Dermis blood vessel endothelial cell (primary cell): Measurements from ENCODE around the gene PCDHA1. TPM values are rescaled to one million over a fixed set of nuclear protein-coding genes. Genes with fewer than 3 reads are reported as not detected.
"Not testable (repeated sequence)": the region's sequence is repeated elsewhere in the genome, so short reads cannot be mapped to it uniquely, and the experiment has no call there.

Experiments used
- DNase-seq: peaks from one replicate; pipeline ENCODE4 v3.0.0; 2010
- total RNA-seq: library from RNA; depleted of rRNA; stranded (reverse); fragments of >200 nt; gene quantifications from 2 replicates; pipeline ENCODE4 v1.2.3, GENCODE V29; 2014

The PCDHA1 gene
- total RNA-seq, 1 donor from 2014 or later, result 0.17 TPM

DNA sequence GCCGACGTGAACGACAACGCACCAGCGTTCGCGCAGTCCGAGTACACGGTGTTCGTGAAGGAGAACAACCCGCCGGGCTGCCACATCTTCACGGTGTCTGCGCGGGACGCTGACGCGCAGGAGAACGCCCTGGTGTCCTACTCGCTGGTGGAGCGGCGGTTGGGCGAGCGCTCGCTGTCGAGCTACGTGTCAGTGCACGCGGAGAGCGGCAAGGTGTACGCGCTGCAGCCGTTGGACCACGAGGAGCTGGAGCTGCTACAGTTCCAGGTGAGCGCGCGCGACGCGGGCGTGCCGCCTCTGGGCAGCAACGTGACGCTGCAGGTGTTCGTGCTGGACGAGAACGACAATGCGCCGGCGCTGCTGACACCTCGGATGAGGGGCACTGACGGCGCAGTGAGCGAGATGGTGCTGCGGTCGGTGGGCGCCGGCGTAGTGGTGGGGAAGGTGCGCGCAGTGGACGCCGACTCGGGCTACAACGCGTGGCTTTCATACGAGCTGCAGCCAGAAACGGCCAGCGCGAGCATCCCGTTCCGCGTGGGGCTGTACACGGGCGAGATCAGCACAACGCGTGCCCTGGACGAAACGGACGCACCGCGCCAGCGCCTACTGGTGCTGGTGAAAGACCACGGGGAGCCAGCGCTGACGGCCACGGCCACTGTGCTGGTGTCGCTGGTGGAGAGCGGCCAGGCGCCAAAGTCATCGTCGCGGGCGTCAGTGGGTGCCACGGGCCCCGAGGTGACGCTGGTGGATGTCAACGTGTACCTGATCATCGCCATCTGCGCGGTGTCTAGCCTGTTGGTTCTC lies 64.1 kb downstream of the PCDHA1 start:
- not testable (repeated sequence) for DNase-seq

DNA sequence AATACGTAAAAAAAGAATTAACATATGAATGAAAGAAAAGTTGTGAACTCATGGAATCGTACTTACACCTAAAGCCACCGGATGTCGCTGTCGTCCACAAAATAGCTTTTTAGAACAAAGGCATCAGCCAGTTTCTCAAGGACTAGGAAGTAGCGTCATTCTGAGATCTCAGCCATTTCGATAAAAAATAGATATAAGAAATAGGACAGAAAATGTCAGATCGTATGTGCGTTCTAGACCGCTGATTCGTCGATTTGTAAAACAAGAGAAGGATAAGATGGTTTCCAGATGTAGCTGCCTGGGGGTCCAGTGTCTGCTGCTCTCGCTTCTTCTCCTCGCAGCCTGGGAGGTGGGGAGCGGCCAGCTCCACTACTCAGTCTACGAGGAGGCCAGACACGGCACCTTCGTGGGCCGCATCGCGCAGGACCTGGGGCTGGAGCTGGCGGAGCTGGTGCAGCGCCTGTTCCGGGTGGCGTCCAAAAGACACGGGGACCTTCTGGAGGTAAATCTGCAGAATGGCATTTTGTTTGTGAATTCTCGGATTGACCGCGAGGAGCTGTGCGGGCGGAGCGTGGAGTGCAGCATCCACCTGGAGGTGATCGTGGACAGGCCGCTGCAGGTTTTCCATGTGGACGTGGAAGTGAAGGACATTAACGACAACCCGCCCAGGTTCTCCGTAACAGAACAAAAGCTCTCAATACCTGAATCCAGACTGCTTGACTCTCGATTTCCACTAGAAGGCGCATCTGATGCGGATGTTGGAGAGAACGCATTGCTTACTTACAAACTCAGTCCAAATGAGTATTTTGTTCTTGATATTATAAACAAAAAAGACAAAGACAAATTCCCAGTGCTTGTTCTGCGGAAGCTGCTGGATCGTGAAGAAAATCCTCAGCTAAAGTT lies 70.1 kb downstream of the PCDHA1 start, which contains the start of gene PCDHA10:
Gene PCDHA10, plus strand, starts transcription at position 126 of the 903 bp plus-strand sequence. Its CDS starts 152 bp downstream, at position 278.
- DNase-seq, result peak; percentile 27

DNA sequence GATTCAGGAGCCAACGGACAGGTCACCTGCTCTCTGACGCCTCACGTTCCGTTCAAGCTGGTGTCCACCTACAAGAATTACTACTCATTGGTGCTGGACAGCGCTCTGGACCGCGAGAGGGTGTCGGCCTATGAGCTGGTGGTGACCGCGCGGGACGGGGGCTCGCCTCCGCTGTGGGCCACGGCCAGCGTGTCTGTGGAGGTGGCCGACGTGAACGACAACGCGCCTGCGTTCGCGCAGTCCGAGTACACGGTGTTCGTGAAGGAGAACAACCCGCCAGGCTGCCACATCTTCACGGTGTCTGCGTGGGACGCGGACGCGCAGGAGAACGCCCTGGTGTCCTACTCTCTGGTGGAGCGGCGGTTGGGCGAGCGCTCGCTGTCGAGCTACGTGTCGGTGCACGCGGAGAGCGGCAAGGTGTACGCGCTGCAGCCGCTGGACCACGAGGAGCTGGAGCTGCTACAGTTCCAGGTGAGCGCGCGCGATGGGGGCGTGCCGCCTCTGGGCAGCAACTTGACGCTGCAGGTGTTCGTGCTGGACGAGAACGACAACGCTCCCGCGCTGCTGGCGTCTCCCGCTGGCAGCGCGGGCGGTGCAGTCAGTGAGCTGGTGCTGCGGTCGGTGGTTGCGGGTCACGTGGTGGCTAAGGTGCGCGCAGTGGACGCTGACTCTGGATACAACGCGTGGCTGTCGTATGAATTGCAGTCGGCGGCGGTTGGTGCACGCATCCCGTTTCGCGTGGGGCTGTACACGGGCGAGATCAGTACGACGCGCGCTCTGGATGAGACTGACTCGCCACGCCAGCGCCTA lies 71.4 kb downstream of the PCDHA1 start:
- no peak for DNase-seq

DNA sequence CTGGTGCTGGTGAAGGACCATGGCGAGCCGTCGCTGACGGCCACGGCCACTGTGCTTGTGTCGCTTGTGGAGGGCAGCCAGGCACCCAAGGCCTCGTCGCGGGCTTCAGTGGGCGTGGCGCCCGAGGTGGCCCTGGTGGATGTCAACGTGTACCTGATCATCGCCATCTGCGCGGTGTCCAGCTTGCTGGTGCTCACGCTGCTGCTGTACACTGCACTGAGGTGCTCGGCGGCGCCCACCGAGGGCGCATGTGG lies 72.0 kb downstream of the PCDHA1 start:
- no peak for DNase-seq

DNA sequence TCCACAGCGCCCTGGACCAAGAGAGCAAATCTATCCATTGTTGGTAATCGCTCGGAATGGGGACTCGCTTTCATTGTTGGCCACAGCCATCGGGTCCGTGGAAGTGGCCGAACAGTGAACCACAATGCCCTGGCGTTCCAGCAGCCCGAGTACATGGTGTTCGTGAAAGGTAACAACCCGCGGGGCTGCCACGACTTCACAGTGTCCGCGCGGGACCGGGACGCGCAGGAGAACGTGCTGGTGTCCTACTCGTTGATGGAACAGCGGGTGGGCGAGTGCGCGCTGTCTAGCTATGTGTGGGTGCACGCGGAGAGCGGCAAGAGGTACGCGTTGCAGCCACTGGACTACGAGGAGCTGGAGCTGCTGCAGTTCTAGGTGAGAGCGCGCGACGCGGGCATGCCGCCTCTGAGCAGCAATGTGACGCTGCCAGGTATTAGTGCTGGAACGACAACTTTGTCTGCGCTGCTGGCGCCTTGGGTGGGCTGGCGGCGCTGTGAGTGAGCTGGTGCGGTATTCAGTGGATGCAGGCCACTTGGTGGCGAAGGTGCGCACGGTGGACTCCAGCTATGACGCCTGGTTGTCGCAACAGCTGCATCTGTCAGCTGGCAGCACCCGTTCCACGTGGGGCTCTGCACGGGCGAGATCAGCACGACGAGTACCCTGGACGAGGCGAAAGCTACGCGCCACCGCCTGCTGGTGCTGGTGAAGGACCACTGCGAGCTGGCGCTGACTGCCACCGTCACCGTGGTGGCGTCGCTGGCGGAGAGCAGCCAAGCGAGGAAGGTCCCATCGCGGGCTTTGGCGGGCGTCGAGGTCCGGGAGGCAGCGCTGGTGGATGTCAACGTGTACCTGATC lies 76.7 kb downstream of the PCDHA1 start:
- no peak for DNase-seq

DNA sequence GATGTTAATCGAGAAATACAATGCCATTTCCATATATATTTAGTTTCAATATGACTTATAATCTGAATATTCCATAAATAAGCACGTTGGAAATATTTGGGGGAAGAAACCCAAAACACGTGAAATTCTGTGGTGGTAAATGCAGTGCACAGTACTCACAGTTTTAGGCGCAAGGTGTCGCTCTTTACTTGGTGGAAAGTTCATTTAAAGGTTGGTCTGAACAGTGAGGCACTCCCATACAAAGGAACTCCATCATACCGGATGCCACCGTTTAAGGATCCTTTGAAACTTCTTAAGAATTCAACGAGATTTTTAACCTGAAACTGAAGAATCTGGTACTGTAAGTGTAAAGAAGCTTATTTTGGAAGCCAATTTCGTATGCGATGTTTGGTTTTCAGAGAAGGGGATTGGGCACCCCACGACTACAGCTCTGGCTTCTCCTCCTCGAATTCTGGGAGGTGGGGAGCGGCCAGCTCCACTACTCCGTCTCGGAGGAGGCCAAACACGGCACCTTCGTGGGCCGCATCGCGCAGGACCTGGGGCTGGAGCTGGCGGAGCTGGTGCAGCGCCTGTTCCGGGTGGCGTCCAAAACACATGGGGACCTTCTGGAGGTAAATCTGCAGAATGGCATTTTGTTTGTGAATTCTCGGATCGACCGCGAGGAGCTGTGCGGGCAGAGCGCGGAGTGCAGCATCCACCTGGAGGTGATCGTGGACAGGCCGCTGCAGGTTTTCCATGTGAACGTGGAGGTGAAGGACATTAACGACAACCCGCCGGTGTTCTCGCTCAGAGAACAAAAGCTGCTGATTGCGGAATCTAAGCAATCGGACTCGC lies 83.0 kb downstream of the PCDHA1 start, which contains the start of gene PCDHA11:
Gene PCDHA11, plus strand, starts transcription at position 237 of the 834 bp plus-strand sequence. Its CDS starts 147 bp downstream, at position 384.
- DNase-seq, result peak; percentile 22

DNA sequence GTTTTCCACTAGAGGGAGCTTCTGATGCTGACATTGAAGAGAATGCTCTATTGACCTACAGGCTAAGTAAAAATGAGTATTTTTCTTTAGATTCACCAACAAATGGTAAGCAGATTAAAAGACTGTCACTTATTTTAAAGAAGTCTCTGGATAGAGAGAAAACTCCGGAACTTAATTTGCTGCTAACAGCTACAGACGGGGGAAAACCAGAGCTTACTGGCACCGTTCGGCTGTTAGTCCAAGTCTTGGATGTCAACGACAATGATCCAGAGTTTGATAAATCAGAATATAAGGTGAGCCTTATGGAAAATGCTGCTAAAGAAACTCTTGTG lies 83.6 kb downstream of the PCDHA1 start:
- DNase-seq, result peak; percentile 5

DNA sequence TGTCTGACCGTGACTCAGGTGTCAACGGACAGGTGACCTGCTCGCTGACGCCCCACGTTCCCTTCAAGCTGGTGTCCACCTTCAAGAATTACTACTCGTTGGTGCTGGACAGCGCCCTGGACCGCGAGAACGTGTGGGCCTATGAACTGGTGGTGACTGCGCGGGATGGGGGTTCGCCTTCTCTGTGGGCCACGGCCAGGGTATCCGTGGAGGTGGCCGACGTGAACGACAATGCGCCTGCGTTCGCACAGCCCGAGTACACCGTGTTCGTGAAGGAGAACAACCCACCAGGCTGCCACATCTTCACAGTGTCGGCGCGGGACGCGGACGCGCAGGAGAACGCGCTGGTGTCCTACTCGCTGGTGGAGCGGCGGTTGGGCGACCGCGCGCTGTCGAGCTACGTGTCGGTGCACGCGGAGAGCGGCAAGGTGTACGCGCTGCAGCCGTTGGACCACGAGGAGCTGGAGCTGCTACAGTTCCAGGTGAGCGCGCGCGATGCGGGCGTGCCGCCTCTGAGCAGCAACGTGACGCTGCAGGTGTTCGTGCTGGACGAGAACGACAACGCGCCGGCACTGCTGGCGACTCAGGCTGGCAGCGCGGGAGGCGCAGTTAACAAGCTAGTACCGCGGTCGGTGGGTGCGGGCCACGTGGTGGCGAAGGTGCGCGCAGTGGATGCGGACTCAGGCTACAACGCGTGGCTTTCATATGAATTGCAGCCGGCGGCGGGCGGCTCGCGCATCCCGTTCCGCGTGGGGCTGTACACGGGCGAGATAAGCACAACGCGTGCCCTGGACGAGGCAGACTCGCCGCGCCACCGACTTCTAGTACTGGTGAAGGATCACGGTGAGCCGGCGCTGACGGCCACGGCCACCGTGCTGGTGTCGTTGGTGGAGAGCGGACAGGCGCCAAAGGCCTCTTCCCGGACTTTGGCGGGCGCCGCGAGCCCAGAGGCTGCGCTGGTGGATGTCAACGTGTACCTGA lies 84.6 kb downstream of the PCDHA1 start:
- no peak for DNase-seq

DNA sequence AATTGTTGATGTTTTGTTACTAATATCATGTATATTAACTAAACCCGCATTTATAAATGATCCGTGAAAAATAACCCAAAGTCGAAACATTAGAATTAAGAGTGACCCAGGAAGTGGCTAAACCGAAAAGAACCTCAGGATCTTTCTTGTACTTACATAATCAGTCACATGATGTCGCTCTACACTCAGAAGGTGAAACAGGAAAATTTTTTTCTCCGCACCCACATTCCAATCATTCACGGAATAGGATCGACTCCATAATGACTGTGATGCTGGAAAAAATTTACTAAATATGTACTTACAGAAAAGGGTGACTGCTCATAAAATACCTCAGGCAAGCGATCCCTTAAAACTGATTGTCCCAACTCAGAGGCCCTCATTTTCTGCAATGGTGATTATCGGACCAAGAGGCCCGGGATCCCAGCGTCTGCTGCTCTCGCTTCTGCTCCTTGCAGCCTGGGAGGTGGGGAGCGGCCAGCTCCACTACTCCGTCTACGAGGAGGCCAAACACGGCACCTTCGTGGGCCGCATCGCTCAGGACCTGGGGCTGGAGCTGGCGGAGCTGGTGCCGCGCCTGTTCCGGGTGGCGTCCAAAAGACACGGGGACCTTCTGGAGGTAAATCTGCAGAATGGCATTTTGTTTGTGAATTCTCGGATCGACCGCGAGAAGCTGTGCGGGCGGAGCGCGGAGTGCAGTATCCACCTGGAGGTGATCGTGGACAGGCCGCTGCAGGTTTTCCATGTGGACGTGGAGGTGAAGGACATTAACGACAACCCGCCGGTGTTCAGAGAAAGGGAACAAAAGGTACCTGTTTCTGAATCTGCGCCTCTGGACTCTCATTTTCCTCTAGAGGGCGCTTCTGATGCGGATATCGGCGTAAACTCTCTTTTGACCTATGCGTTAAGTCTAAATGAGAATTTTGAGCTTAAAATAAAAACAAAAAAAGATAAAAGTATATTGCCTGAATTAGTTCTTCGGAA lies 89.4 kb downstream of the PCDHA1 start, which contains the start of gene PCDHA12:
Gene PCDHA12, plus strand, starts transcription at position 224 of the 981 bp plus-strand sequence. Its CDS starts 165 bp downstream, at position 389.
- DNase-seq, result no peak

DNA sequence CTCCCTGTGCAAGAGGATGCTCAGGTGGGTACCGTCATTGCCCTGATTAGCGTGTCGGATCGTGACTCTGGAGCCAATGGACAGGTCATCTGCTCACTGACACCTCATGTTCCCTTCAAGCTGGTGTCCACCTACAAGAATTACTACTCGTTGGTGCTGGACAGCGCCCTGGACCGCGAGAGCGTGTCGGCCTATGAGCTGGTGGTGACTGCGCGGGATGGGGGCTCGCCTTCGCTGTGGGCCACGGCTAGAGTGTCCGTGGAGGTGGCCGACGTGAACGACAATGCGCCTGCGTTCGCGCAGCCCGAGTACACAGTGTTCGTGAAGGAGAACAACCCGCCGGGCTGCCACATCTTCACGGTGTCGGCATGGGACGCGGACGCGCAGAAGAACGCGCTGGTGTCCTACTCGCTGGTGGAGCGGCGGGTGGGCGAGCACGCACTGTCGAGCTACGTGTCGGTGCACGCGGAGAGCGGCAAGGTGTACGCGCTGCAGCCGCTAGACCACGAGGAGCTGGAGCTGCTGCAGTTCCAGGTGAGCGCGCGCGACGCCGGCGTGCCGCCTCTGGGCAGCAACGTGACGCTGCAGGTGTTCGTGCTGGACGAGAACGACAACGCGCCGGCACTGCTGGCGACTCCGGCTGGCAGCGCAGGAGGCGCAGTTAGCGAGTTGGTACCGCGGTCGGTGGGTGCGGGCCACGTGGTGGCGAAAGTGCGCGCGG lies 90.8 kb downstream of the PCDHA1 start:
- DNase-seq, result not testable (repeated sequence)

DNA sequence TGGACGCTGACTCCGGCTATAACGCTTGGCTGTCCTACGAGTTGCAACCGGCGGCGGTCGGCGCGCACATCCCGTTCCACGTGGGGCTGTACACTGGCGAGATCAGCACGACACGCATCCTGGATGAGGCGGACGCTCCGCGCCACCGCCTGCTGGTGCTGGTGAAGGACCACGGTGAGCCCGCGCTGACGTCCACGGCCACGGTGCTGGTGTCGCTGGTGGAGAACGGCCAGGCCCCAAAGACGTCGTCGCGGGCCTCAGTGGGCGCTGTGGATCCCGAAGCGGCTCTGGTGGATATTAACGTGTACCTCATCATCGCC lies 91.3 kb downstream of the PCDHA1 start:
- no peak for DNase-seq

DNA sequence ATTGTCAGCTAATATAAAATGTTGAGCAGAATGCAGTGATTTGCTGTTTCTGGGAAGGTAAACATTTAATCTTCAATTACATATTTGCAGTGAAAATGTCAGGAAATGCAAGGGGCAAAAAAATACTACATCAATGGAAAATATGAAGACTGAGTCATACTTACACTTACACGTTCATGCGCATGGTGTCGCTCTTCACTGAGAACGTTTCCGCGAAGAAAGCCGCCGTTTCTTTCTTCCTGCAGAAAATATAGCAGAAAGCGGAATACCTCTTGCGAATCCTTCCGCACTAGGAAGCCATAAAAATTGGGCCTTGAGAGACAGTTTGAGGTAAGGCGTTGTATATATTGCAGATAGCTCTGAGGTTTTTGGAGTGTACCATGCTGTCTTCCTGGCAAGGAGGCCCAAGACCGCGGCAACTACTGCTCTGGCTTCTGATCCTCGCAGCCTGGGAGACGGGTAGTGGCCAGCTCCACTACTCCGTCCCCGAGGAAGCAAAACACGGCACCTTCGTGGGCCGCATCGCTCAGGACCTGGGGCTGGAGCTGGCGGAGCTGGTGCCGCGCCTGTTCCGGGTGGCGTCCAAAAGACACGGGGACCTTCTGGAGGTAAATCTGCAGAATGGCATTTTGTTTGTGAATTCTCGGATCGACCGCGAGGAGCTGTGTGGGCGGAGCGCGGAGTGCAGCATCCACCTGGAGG lies 96.1 kb downstream of the PCDHA1 start, which contains the start of gene PCDHA13:
Gene PCDHA13, plus strand, starts transcription at position 236 of the 702 bp plus-strand sequence. Its CDS starts 145 bp downstream, at position 381.
- DNase-seq, result peak; percentile 5

DNA sequence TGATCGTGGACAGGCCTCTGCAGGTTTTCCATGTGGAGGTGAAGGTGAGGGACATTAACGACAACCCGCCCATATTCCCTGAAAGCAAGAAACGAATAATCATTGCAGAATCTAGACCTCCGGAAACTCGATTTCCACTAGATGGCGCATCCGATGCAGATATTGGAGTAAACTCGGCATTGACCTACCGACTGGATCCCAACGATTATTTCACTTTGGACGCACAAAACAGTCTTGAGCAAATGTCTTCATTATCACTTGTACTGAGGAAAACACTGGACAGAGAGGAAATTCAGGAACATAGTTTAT lies 96.6 kb downstream of the PCDHA1 start:
- no peak for DNase-seq

DNA sequence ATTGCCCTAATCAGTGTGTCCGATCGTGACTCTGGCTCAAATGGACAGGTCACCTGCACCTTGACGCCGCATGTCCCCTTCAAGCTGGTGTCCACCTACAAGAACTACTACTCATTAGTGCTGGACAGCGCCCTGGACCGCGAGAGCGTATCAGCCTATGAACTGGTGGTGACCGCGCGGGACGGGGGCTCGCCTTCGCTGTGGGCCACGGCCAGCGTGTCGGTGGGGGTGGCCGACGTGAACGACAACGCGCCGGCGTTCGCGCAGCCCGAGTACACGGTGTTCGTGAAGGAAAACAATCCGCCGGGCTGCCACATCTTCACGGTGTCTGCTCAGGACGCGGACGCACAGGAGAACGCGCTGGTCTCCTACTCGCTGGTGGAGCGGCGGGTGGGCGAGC lies 97.4 kb downstream of the PCDHA1 start:
- no peak for DNase-seq

DNA sequence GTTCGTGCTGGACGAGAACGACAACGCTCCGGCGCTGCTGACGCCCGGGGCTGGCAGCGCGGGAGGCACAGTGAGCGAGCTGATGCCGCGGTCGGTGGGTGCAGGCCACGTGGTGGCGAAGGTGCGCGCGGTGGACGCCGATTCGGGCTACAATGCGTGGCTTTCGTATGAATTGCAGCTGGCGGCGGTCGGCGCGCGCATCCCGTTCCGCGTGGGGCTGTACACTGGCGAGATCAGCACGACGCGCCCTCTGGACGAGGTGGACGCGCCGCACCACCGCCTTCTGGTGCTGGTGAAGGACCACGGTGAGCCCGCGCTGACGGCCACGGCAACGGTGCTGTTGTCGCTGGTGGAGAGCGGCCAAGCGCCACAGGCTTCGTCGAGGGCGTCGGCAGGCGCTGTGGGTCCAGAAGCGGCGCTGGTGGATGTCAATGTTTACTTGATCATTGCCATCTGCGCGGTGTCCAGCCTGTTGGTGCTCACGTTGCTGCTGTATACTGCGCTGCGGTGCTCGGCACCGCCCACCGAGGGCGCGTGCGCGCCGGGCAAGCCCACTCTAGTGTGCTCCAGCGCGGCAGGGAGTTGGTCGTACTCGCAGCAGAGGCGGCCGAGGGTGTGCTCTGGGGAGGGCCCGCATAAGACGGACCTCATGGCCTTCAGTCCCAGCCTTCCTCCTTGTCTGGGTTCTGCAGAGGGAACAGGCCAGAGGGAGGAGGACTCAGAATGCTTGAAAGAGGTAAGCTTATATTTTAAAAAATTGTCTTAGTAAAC lies 98.2 kb downstream of the PCDHA1 start:
- DNase-seq, result no peak

DNA sequence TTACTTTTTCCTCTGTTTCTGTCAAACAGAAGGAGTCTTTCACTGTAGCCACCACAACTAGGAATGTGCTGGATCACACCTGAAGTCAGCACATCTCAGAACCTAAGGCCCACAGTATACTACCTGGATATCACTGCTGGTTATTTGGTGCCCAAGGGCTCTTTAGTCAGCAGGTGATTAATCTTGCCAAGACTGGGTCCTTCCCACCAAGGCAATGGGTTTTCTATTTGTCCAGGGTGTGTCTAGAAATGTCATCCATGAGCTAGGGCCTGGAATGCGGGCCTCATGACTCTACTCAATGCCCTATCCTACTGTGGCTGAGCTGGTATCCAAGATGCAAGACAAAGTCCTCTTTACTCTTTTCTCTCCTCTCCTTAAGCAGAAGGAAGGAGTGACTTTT lies 130.4 kb downstream of the PCDHA1 start:
- DNase-seq, result no peak
